ENCODE results near the gene GARNL3.

GARNL3 gene

GRCh38 chr9:127219520-127219919 is 45.1 kb upstream of the GARNL3 start:
- TF ChIP-seq CTCF (IDR thresholded peaks at IDR 0.05; ENCODE audit: borderline replicate concordance, insufficient read depth, low read depth, low read length), result no peak

GRCh38 chr9:127221695-127222094 is 42.9 kb upstream of the GARNL3 start:
- no peak for TF ChIP-seq CTCF (IDR thresholded peaks at IDR 0.05; ENCODE audit: borderline replicate concordance, insufficient read depth, low read depth, low read length)
- no peak overlapping the region for H3K4me3 ChIP-seq (ENCODE audit: low read depth, low read length)

More at GRCh38 chr9:127219520-127219919, 45.1 kb upstream of the GARNL3 start:
- H3K4me3 ChIP-seq (ENCODE audit: low read depth, low read length), result no peak overlapping the region

- H3K4me3 ChIP-seq (ENCODE audit: low read depth, low read length), result no peak overlapping the region
- no peak for TF ChIP-seq CTCF (IDR thresholded peaks at IDR 0.05; ENCODE audit: borderline replicate concordance, insufficient read depth, low read depth, low read length)
These were observed 42.0 kb upstream of the GARNL3 start for GRCh38 chr9:127222388-127223095.

GRCh38 chr9:127223266-127223665 is 41.3 kb upstream of the GARNL3 start:
- H3K4me3 ChIP-seq (ENCODE audit: low read depth, low read length), result no peak overlapping the region

GRCh38 chr9:127223810-127224177 is 40.8 kb upstream of the GARNL3 start:
- TF ChIP-seq CTCF (IDR thresholded peaks at IDR 0.05; ENCODE audit: borderline replicate concordance, insufficient read depth, low read depth, low read length), result no peak
- no peak overlapping the region for H3K4me3 ChIP-seq (ENCODE audit: low read depth, low read length)

More at GRCh38 chr9:127223266-127223665, 41.3 kb upstream of the GARNL3 start:
- no peak for TF ChIP-seq CTCF (IDR thresholded peaks at IDR 0.05; ENCODE audit: borderline replicate concordance, insufficient read depth, low read depth, low read length)

GRCh38 chr9:127224178-127224882 is 40.2 kb upstream of the GARNL3 start:
- no peak for TF ChIP-seq CTCF (IDR thresholded peaks at IDR 0.05; ENCODE audit: borderline replicate concordance, insufficient read depth, low read depth, low read length)
- peak overlapping the region; percentile 54 for H3K4me3 ChIP-seq (ENCODE audit: low read depth, low read length)

Measured in GM12875 (cell line).